Mammary epithelial cell (primary cell): ENCODE data around the gene SYNJ2.

Experiments used
- CTCF ChIP-seq, 2 donors: IDR thresholded peaks in 1 of 2; conservative IDR thresholded peaks in 1 of 2; 2 replicates each; pipeline ENCODE4 v1.5.1; 2011 to 2012; ENCODE audit warnings: inconsistent platforms in 2 of 2, low read length in 2 of 2, mild to moderate bottlenecking in 2 of 2, control low read depth in 1 of 2, low read depth in 1 of 2; ENCODE audit not compliant: insufficient read depth in 1 of 2; ENCODE audit errors: extremely low read depth in 1 of 2
- EZH2 ChIP-seq: IDR thresholded peaks from 2 replicates; pipeline ENCODE4 v1.6.1; 2012; ENCODE audit warnings: low read length, inconsistent platforms, borderline replicate concordance

- TF ChIP-seq CTCF (conservative IDR thresholded peaks at IDR 0.05 in 1 of 2, IDR thresholded peaks at IDR 0.05 in 1 of 2; ENCODE audit: extremely low read depth in 1 of 2, insufficient read depth in 1 of 2, low read depth in 1 of 2, low read length in 2 of 2) (no peak), EZH2 (no peak)
Observed at GRCh38 chr6:158009114-158009891, 27.6 kb downstream of the SYNJ2 start.
